Parathyroid adenoma (tissue), 2 donors: ENCODE results near the gene NID2.

Experiments
- H2AFZ ChIP-seq: fragments of 300-600 bp; sonication (generic); one replicate; pipeline ENCODE4 v1.7.0; 2017; ENCODE audit warnings: antibody characterized with exemption, mild to moderate bottlenecking
- H3K27ac ChIP-seq: fragments of 300-600 bp; sonication (generic); one replicate; pipeline ENCODE4 v1.7.0; 2017
- H3K27me3 ChIP-seq: fragments of 300-600 bp; sonication (generic); one replicate; pipeline ENCODE4 v1.7.0; 2017; ENCODE audit warnings: low read length; ENCODE audit not compliant: control insufficient read depth, insufficient read depth
- H3K36me3 ChIP-seq: fragments of 300-600 bp; sonication (generic); one replicate; pipeline ENCODE4 v1.7.0; 2017; ENCODE audit warnings: low read length; ENCODE audit not compliant: control insufficient read depth, insufficient read depth
- H3K4me1 ChIP-seq: fragments of 300-600 bp; sonication (generic); one replicate; pipeline ENCODE4 v1.7.0; 2017; ENCODE audit warnings: control low read depth
- H3K4me2 ChIP-seq: fragments of 300-600 bp; sonication (generic); one replicate; pipeline ENCODE4 v1.7.0; 2017; ENCODE audit warnings: low read length
- H3K4me3 ChIP-seq: fragments of 300-600 bp; sonication (generic); one replicate; pipeline ENCODE4 v1.7.0; 2017; ENCODE audit warnings: low read depth, low read length
- H3K79me2 ChIP-seq: fragments of 300-600 bp; sonication (generic); one replicate; pipeline ENCODE4 v1.7.0; 2017; ENCODE audit warnings: control low read depth
- H3K9ac ChIP-seq: fragments of 300-600 bp; sonication (generic); one replicate; pipeline ENCODE4 v1.7.0; 2017; ENCODE audit warnings: mild to moderate bottlenecking
- H3K9me3 ChIP-seq: fragments of 300-600 bp; sonication (generic); one replicate; pipeline ENCODE4 v1.7.0; 2017; ENCODE audit warnings: low read length; ENCODE audit not compliant: control insufficient read depth
- TF ChIP-seq, protein P1 (sequence below): fragments of 300-600 bp; sonication (generic); IDR thresholded peaks from one replicate; pipeline ENCODE4 v1.7.0; 2017; ENCODE audit warnings: antibody characterized with exemption, mild to moderate bottlenecking
- donor health status: primary hyperparathyroidism.

The NID2 gene

DNA sequence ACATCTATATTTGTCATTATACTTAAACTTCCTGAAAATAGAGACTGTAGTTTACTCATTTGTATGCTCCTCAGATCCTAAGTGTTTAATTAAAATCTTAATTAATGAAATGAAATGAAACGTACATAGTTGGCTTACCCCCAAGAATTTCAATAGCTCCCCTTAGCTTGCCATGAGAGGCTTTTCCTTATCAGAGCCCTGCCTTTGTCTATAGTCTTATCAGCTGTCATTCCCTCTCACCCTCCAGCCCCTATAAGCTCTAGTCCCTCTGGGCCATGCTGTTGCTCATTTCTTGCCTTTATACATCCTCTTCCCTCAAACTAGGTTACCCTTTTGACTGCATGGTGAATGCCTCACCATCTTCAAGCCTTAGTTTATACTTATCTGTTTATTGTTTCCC lies 80.6 kb downstream of the NID2 start:
- Histone ChIP-seq H3K27ac (no peak overlapping the region), H3K9ac (no peak overlapping the region)

DNA sequence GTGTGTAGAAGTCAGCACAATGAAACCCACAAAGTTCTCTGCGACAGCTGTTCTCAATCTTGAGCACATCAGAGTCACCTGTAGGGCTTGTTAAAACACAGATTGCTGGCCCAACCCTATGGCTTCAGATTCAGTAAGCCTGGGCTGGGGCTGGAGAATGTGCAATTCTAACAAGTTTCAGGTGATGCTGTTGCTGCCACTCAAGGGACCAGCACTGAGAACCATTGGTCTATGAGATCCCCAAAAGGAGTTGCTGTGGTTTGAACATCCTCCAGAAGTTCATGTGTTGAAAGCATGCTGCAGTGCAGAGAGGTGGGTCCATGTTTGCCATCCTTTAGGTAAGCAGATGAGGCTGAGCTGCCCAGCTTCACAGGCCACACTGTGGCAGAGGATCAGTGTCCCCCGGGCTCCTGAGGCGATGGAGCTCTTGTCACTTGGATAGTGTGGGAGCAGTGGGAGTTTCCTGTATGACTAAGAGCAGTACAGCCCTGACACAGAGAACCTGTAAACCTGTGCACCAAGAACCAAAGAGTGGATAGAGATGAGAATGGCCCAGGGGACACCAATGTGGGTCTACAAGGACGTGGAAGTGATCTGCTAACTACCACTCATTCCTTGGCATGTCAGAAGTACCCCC lies 87.5 kb downstream of the NID2 start:
- no peak overlapping the region for H3K4me2 ChIP-seq
- no peaks in the 10 kb centered on the region for H3K9me3 ChIP-seq
- no peaks in the 10 kb centered on the region for H3K36me3 ChIP-seq
- H3K27me3 ChIP-seq: no peaks in the 10 kb centered on the region
- TF ChIP-seq, protein P1, sequence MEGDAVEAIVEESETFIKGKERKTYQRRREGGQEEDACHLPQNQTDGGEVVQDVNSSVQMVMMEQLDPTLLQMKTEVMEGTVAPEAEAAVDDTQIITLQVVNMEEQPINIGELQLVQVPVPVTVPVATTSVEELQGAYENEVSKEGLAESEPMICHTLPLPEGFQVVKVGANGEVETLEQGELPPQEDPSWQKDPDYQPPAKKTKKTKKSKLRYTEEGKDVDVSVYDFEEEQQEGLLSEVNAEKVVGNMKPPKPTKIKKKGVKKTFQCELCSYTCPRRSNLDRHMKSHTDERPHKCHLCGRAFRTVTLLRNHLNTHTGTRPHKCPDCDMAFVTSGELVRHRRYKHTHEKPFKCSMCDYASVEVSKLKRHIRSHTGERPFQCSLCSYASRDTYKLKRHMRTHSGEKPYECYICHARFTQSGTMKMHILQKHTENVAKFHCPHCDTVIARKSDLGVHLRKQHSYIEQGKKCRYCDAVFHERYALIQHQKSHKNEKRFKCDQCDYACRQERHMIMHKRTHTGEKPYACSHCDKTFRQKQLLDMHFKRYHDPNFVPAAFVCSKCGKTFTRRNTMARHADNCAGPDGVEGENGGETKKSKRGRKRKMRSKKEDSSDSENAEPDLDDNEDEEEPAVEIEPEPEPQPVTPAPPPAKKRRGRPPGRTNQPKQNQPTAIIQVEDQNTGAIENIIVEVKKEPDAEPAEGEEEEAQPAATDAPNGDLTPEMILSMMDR: no peak
- no peak overlapping the region for H2AFZ ChIP-seq
- H3K79me2 ChIP-seq: no peaks in the 10 kb centered on the region
- H3K27ac ChIP-seq: no peak overlapping the region
- no peak overlapping the region for H3K4me3 ChIP-seq
- H3K9ac ChIP-seq: no peak overlapping the region
- H3K4me1 ChIP-seq: no peaks in the 10 kb centered on the region

More for the DNA sequence above, 80.6 kb downstream of the NID2 start:
- TF ChIP-seq, protein P1: no peak
- H3K4me3 ChIP-seq: peak overlapping the region; percentile 93
- H2AFZ ChIP-seq: peak overlapping the region; percentile 97
- H3K79me2 ChIP-seq: peaks cover 15% of the 10 kb centered on the region
- no peaks in the 10 kb centered on the region for H3K9me3 ChIP-seq
- no peak overlapping the region for H3K4me2 ChIP-seq
- no peaks in the 10 kb centered on the region for H3K27me3 ChIP-seq
- no peaks in the 10 kb centered on the region for H3K36me3 ChIP-seq
- H3K4me1 ChIP-seq: no peaks in the 10 kb centered on the region

DNA sequence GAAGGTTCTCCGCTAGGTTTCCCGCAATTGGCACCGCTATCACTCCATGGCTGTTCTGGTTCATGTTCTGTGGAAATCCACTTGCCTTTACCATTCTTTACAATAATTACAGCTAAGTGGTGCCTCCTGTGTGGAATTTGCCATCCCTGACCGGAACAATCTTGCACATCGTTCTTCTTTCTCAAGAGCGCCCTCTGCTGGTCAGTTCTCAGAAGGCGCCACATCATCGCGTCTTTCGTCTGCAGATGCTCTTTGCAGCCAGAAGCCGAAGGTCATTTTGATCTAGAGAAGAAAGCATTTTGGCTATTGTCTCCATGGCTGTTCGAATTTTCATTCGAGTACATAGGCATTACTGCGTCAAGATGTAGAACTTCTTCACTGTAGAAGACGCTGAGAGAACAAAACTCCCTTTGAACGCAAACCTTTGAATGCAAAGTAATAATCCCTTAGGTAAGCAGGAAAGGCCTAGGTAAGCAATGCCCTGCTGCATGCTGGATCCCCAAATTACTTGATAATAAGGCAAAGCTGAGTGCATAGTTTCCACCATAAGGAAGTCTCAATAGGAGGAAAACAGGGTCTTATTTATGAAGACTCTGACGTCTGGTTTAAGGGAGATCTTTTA lies 89.7 kb downstream of the NID2 start:
- H3K9ac ChIP-seq: no peak overlapping the region
- H3K4me3 ChIP-seq: no peak overlapping the region
- TF ChIP-seq, protein P1: peak; percentile 91
- H3K27me3 ChIP-seq: no peaks in the 10 kb centered on the region
- no peaks in the 10 kb centered on the region for H3K79me2 ChIP-seq
- H2AFZ ChIP-seq: no peak overlapping the region
- H3K27ac ChIP-seq: no peak overlapping the region
- no peak overlapping the region for H3K4me2 ChIP-seq
- H3K4me1 ChIP-seq: no peaks in the 10 kb centered on the region
- no peaks in the 10 kb centered on the region for H3K9me3 ChIP-seq
- H3K36me3 ChIP-seq: no peaks in the 10 kb centered on the region

DNA sequence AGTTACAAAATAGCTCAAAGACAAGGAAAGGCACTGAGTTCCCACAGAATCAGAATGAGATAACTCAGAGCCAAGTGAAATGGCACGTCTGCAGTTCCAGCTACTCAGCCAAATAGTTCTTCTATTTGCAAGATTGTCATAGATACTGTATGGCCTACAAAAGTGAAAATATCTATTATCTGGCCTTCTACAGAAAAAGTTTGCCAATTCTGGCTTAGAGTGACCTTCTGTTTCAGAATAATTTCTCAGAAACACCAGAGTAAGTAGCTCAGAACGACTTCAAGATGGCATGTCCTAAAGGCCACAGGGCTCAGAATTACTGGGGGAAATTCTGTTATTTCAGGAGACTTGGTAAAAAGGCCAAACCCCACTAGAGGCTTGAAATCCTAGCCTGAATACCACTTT lies 90.2 kb downstream of the NID2 start:
- no peaks in the 10 kb centered on the region for H3K9me3 ChIP-seq
- no peak overlapping the region for H3K27ac ChIP-seq
- no peaks in the 10 kb centered on the region for H3K36me3 ChIP-seq
- no peaks in the 10 kb centered on the region for H3K27me3 ChIP-seq
- no peak overlapping the region for H3K4me2 ChIP-seq
- no peak overlapping the region for H3K9ac ChIP-seq
- no peaks in the 10 kb centered on the region for H3K4me1 ChIP-seq
- H2AFZ ChIP-seq: no peak overlapping the region
- no peak overlapping the region for H3K4me3 ChIP-seq
- H3K79me2 ChIP-seq: no peaks in the 10 kb centered on the region
- TF ChIP-seq, protein P1: no peak

DNA sequence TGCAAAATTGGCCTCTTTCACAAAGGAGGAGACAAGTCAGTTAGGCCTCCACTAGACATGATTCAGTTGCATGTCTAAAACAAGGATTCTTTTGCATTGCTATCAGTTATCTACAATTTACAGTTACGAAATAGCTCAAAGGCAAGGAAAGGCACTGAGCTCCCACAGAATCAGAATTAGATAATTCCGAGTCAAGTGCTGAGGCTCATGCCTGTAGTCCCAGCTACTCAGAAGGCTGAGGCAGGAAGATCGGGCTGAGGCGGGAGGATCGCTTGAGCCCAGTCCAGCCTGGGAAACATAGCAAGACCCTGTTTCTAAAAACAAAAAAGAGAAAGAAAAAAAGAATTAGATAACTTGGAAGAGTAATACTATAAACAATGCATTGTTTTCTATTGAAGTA lies 91.8 kb downstream of the NID2 start:
- Histone ChIP-seq H3K9me3 (no peaks in the 10 kb centered on the region), H3K27me3 (no peaks in the 10 kb centered on the region), H3K36me3 (no peaks in the 10 kb centered on the region), H3K27ac (no peak overlapping the region), H2AFZ (no peak overlapping the region), H3K4me3 (no peak overlapping the region), H3K4me1 (no peaks in the 10 kb centered on the region), H3K9ac (no peak overlapping the region), H3K79me2 (no peaks in the 10 kb centered on the region), H3K4me2 (no peak overlapping the region)
- TF ChIP-seq, protein P1: no peak
